MG63 (cell line): ENCODE data around the gene TINCR. TPM values are rescaled to one million over a fixed set of nuclear protein-coding genes. Genes with fewer than 3 reads are reported as not detected.

Source experiments
- DNase-seq: peaks from one replicate; pipeline ENCODE4 v3.0.0-alpha.2; 2020
- H3K27me3 ChIP-seq: fragments of 250-450 bp; sonication (Bioruptor Pico); 2 replicates; pipeline ENCODE4 v1.5.1; 2020; ENCODE audit warnings: mild to moderate bottlenecking, moderate library complexity
- H3K36me3 ChIP-seq: fragments of 250-450 bp; sonication (Bioruptor Pico); 2 replicates; pipeline ENCODE4 v1.5.1; 2020; ENCODE audit warnings: mild to moderate bottlenecking, moderate library complexity
- H3K4me3 ChIP-seq: fragments of 250-450 bp; sonication (Bioruptor Pico); 2 replicates; pipeline ENCODE4 v1.5.1; 2020; ENCODE audit warnings: mild to moderate bottlenecking, moderate library complexity
- H3K9me3 ChIP-seq: fragments of 250-450 bp; sonication (Bioruptor Pico); 2 replicates; pipeline ENCODE4 v1.5.1; 2020; ENCODE audit warnings: mild to moderate bottlenecking, moderate library complexity
- total RNA-seq: library from RNA; depleted of rRNA; stranded (reverse); fragments of >200 nt; shearing (Covaris generic); gene quantifications from 2 replicates; pipeline ENCODE4 v1.2.3, GENCODE V29; 2014; ENCODE audit warnings: low replicate concordance

The TINCR gene
- total RNA-seq, 1 experiment from 2014 or later: 0.23 TPM

- H3K27me3 ChIP-seq: no peaks in the 10 kb centered on the region
- peaks cover 13% of the 10 kb centered on the region for H3K36me3 ChIP-seq
- no peak overlapping the region for H3K4me3 ChIP-seq
- H3K9me3 ChIP-seq: no peaks in the 10 kb centered on the region
- DNase-seq: no peak
Observed at GRCh38 chr19:5592531-5593342, 25.0 kb upstream of the TINCR start.

- DNase-seq: no peak
- H3K27me3 ChIP-seq: no peaks in the 10 kb centered on the region
- peaks cover 18% of the 10 kb centered on the region for H3K36me3 ChIP-seq
- H3K4me3 ChIP-seq: no peak overlapping the region
- H3K9me3 ChIP-seq: no peaks in the 10 kb centered on the region
Observed at GRCh38 chr19:5591476-5591875, 23.7 kb upstream of the TINCR start.

- H3K36me3 ChIP-seq: peaks cover 18% of the 10 kb centered on the region
- no peak overlapping the region for H3K4me3 ChIP-seq
- DNase-seq: no peak
- H3K27me3 ChIP-seq: no peaks in the 10 kb centered on the region
- no peaks in the 10 kb centered on the region for H3K9me3 ChIP-seq
Observed at GRCh38 chr19:5590865-5591154, 23.1 kb upstream of the TINCR start.

GRCh38 chr19:5590151-5590864 lies 22.6 kb upstream of the TINCR start:
- Histone ChIP-seq H3K4me3 (no peak overlapping the region), H3K27me3 (no peaks in the 10 kb centered on the region), H3K9me3 (no peaks in the 10 kb centered on the region), H3K36me3 (peaks cover 18% of the 10 kb centered on the region)
- no peak for DNase-seq

GRCh38 chr19:5588906-5589676 lies 21.3 kb upstream of the TINCR start:
- Histone ChIP-seq H3K27me3 (no peaks in the 10 kb centered on the region), H3K36me3 (peaks cover 18% of the 10 kb centered on the region), H3K4me3 (no peak overlapping the region), H3K9me3 (no peaks in the 10 kb centered on the region)
- no peak for DNase-seq

GRCh38 chr19:5588441-5588840 lies 20.7 kb upstream of the TINCR start:
- Histone ChIP-seq H3K9me3 (no peaks in the 10 kb centered on the region), H3K27me3 (no peaks in the 10 kb centered on the region), H3K4me3 (no peak overlapping the region), H3K36me3 (peaks cover 18% of the 10 kb centered on the region)
- peak; percentile 91 for DNase-seq

- Histone ChIP-seq H3K4me3 (no peak overlapping the region), H3K9me3 (no peaks in the 10 kb centered on the region), H3K36me3 (peaks cover 18% of the 10 kb centered on the region), H3K27me3 (no peaks in the 10 kb centered on the region)
- DNase-seq: no peak
Observed at GRCh38 chr19:5587661-5588060, 19.9 kb upstream of the TINCR start.

- Histone ChIP-seq H3K4me3 (no peak overlapping the region), H3K27me3 (no peaks in the 10 kb centered on the region), H3K9me3 (no peaks in the 10 kb centered on the region), H3K36me3 (peaks cover 18% of the 10 kb centered on the region)
- no peak for DNase-seq
Observed at GRCh38 chr19:5587071-5587455, 19.3 kb upstream of the TINCR start.

- Histone ChIP-seq H3K9me3 (no peaks in the 10 kb centered on the region), H3K36me3 (peaks cover 18% of the 10 kb centered on the region), H3K27me3 (no peaks in the 10 kb centered on the region), H3K4me3 (no peak overlapping the region)
- no peak for DNase-seq
Observed at GRCh38 chr19:5586300-5587070, 18.7 kb upstream of the TINCR start.

- peaks cover 18% of the 10 kb centered on the region for H3K36me3 ChIP-seq
- no peak overlapping the region for H3K4me3 ChIP-seq
- no peaks in the 10 kb centered on the region for H3K27me3 ChIP-seq
- no peaks in the 10 kb centered on the region for H3K9me3 ChIP-seq
- DNase-seq: no peak
Observed at GRCh38 chr19:5585461-5586299, 17.9 kb upstream of the TINCR start.

- Histone ChIP-seq H3K4me3 (no peak overlapping the region), H3K27me3 (no peaks in the 10 kb centered on the region), H3K9me3 (no peaks in the 10 kb centered on the region), H3K36me3 (no peaks in the 10 kb centered on the region)
- DNase-seq: no peak
Observed at GRCh38 chr19:5580161-5580571, 12.4 kb upstream of the TINCR start.

GRCh38 chr19:5579697-5580096 lies 11.9 kb upstream of the TINCR start:
- Histone ChIP-seq H3K27me3 (no peaks in the 10 kb centered on the region), H3K4me3 (no peak overlapping the region), H3K36me3 (no peaks in the 10 kb centered on the region), H3K9me3 (no peaks in the 10 kb centered on the region)
- DNase-seq: no peak

GRCh38 chr19:5579286-5579685 lies 11.5 kb upstream of the TINCR start:
- no peaks in the 10 kb centered on the region for H3K9me3 ChIP-seq
- H3K27me3 ChIP-seq: no peaks in the 10 kb centered on the region
- H3K36me3 ChIP-seq: no peaks in the 10 kb centered on the region
- no peak overlapping the region for H3K4me3 ChIP-seq
- DNase-seq: no peak

- Histone ChIP-seq H3K27me3 (no peaks in the 10 kb centered on the region), H3K4me3 (no peak overlapping the region), H3K9me3 (no peaks in the 10 kb centered on the region), H3K36me3 (no peaks in the 10 kb centered on the region)
- DNase-seq: peak; percentile 26
Observed at GRCh38 chr19:5578097-5578846, 10.5 kb upstream of the TINCR start.

- Histone ChIP-seq H3K9me3 (no peaks in the 10 kb centered on the region), H3K4me3 (no peak overlapping the region), H3K27me3 (no peaks in the 10 kb centered on the region), H3K36me3 (no peaks in the 10 kb centered on the region)
- DNase-seq: no peak
Observed at GRCh38 chr19:5575590-5575989, 7.8 kb upstream of the TINCR start.
